ENCODE data around the gene MORN5. TPM values are rescaled to one million over a fixed set of nuclear protein-coding genes. Genes with fewer than 3 reads are reported as not detected.

Gene MORN5
- total RNA-seq, 2 donors from 2014 or later = 2.1 TPM; not detected in 1

- H3K4me1 ChIP-seq (replicated peaks) = no peaks in the 10 kb centered on the region
- no peaks in the 10 kb centered on the region for H3K9me3 ChIP-seq
- 89% methylated on average over 5 of the region's 5 CpGs for WGBS
- no peaks in the 10 kb centered on the region for H3K27me3 ChIP-seq (replicated peaks; ENCODE audit: insufficient read depth)
- TF ChIP-seq POLR2A (IDR thresholded peaks at IDR 0.05) (no peak), POLR2AphosphoS5 (IDR thresholded peaks at IDR 0.05) (no peak)
- TF ChIP-seq, protein P1, sequence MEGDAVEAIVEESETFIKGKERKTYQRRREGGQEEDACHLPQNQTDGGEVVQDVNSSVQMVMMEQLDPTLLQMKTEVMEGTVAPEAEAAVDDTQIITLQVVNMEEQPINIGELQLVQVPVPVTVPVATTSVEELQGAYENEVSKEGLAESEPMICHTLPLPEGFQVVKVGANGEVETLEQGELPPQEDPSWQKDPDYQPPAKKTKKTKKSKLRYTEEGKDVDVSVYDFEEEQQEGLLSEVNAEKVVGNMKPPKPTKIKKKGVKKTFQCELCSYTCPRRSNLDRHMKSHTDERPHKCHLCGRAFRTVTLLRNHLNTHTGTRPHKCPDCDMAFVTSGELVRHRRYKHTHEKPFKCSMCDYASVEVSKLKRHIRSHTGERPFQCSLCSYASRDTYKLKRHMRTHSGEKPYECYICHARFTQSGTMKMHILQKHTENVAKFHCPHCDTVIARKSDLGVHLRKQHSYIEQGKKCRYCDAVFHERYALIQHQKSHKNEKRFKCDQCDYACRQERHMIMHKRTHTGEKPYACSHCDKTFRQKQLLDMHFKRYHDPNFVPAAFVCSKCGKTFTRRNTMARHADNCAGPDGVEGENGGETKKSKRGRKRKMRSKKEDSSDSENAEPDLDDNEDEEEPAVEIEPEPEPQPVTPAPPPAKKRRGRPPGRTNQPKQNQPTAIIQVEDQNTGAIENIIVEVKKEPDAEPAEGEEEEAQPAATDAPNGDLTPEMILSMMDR (IDR thresholded peaks at IDR 0.05) = no peak
- no peak for DNase-seq (ENCODE audit: low spot score)
- no peaks in the 10 kb centered on the region for H3K36me3 ChIP-seq
- H3K4me3 ChIP-seq = no peak overlapping the region
- no peak overlapping the region for H3K27ac ChIP-seq
- intact Hi-C loops (cut with DNase I) = no loop called here
Measured at GRCh38 chr9:122204055-122204454, 44.3 kb downstream of the MORN5 start.

- no peak for TF ChIP-seq POLR2A (IDR thresholded peaks at IDR 0.05)
- TF ChIP-seq, protein P1 (IDR thresholded peaks at IDR 0.05) = no peak
- no peak for TF ChIP-seq POLR2AphosphoS5 (IDR thresholded peaks at IDR 0.05)
- Histone ChIP-seq H3K4me3 (no peak overlapping the region), H3K27ac (no peak overlapping the region), H3K27me3 (replicated peaks; ENCODE audit: insufficient read depth) (no peaks in the 10 kb centered on the region), H3K36me3 (no peaks in the 10 kb centered on the region), H3K4me1 (replicated peaks) (no peaks in the 10 kb centered on the region), H3K9me3 (no peaks in the 10 kb centered on the region)
- 94% methylated on average over 12 of the region's 12 CpGs for WGBS
- DNase-seq (ENCODE audit: low spot score) = no peak
- intact Hi-C loops (cut with DNase I) = no loop called here
Measured at GRCh38 chr9:122204491-122204890, 44.8 kb downstream of the MORN5 start.

DNA sequence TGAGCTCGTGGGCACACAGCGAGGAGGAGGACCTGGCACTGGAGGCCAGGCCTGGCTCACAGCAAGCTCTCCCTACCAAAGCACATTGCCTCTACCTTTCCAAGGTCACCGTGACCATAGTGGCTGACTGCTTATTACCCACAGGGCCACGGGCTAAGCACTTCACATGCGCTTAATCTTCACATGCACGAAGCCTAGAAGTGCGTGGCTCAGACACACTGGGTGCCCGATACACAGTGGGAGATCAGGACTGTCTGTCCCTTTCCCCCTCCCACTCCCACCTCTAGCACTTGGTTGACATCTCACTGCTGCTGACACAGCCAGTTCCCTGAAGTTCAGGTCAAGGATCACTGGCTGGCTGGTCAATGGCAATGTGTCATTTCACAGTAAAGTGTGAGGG is 45.5 kb downstream of the MORN5 start:
- H3K27me3 ChIP-seq (replicated peaks; ENCODE audit: insufficient read depth) = no peaks in the 10 kb centered on the region
- intact Hi-C loops (cut with DNase I) = no loop called here
- H3K4me1 ChIP-seq (replicated peaks) = no peaks in the 10 kb centered on the region
- H3K36me3 ChIP-seq = no peaks in the 10 kb centered on the region
- TF ChIP-seq, protein P1 (IDR thresholded peaks at IDR 0.05) = no peak
- TF ChIP-seq POLR2A (IDR thresholded peaks at IDR 0.05) (no peak), POLR2AphosphoS5 (IDR thresholded peaks at IDR 0.05) (no peak)
- H3K9me3 ChIP-seq = no peaks in the 10 kb centered on the region
- H3K4me3 ChIP-seq = no peak overlapping the region
- 91% methylated on average over 8 of the region's 8 CpGs for WGBS
- H3K27ac ChIP-seq = no peak overlapping the region
- DNase-seq (ENCODE audit: low spot score) = no peak

GRCh38 chr9:122206118-122207046 is 46.7 kb downstream of the MORN5 start:
- Histone ChIP-seq H3K27me3 (replicated peaks; ENCODE audit: insufficient read depth) (no peaks in the 10 kb centered on the region), H3K27ac (no peak overlapping the region), H3K9me3 (no peaks in the 10 kb centered on the region), H3K36me3 (no peaks in the 10 kb centered on the region), H3K4me3 (no peak overlapping the region), H3K4me1 (replicated peaks) (no peaks in the 10 kb centered on the region)
- DNase-seq (ENCODE audit: low spot score) = no peak
- WGBS = 82% methylated on average over 9 of the region's 9 CpGs
- intact Hi-C loops (cut with DNase I) = no loop called here
- TF ChIP-seq POLR2AphosphoS5 (IDR thresholded peaks at IDR 0.05) (no peak), POLR2A (IDR thresholded peaks at IDR 0.05) (no peak)
- TF ChIP-seq, protein P1 (IDR thresholded peaks at IDR 0.05) = no peak

DNA sequence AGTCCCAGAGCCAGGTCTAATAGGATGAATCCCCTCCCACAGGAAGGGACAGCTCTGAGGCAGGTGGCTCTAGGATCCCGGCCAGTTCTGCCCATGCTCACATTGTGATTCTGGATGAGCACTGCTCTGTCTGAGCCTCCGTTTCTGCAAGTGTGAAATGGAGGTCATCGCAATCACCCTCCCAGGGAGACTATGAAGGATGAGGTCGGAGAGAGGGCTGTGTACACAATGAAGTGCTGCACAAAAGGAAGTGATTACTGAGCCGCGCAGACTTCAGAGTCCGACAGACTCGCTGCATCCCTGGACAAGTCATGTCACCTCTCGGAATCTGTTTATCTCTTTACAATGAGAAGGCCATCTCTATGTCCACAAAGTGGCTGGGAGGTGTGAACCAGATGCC is 47.4 kb downstream of the MORN5 start:
- intact Hi-C loops (cut with DNase I) = no loop called here
- no peaks in the 10 kb centered on the region for H3K27me3 ChIP-seq (replicated peaks; ENCODE audit: insufficient read depth)
- WGBS = 48% methylated on average over 9 of the region's 9 CpGs

More for the DNA sequence above, 47.4 kb downstream of the MORN5 start:
- no peaks in the 10 kb centered on the region for H3K4me1 ChIP-seq (replicated peaks)
- H3K36me3 ChIP-seq = no peaks in the 10 kb centered on the region
- no peak for TF ChIP-seq POLR2AphosphoS5 (IDR thresholded peaks at IDR 0.05)
- TF ChIP-seq, protein P1 (IDR thresholded peaks at IDR 0.05) = no peak
- no peak for TF ChIP-seq POLR2A (IDR thresholded peaks at IDR 0.05)
- no peak for DNase-seq (ENCODE audit: low spot score)
- H3K4me3 ChIP-seq = no peak overlapping the region
- no peaks in the 10 kb centered on the region for H3K9me3 ChIP-seq
- no peak overlapping the region for H3K27ac ChIP-seq
